ENCODE measurements around the gene KCNJ14. TPM values are rescaled to one million over a fixed set of nuclear protein-coding genes. Genes with fewer than 3 reads are reported as not detected.

Gene KCNJ14
- total and polyA plus RNA-seq, 8 donors, result 0.52 to 1.3 (median 1.1) TPM

DNA sequence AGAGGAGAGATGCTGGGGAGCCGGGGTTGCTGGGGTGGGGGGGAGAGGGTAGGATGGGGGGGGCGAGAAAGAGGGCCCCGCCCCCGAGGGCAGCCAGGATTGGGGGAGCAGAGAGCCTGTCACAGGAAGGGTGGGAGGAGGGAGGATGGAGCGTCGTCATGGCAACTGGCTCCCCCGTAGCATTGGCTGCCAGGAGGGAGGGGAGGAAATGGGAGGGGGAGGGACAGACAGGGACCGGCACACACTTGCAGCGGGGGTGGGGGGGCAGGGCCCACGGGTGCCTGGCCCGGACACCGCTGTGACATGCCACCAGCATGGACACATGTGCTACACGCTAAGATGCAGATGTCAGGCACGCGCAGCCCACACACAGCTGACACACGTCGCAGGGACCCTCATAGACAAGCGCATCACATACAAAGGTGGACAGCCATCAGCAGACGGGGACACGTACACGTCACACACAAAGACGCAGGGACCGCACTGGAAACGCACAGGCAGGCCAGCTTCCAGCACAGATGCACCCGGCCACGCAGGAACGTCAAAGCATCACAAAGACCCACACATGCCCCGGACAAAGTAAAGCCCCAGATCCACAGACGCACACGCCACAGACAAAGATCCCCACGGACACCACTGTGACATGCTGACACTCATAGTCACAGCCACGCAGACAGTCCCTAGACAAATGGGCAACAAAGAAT lies 56.6 kb downstream of the KCNJ14 start, which contains the start of gene LMTK3:
TSS of gene LMTK3 (minus strand) at position 36 of the 704 bp plus-strand sequence. CDS start 259 bp downstream, outside the sequence.
- TF ChIP-seq, protein P1, sequence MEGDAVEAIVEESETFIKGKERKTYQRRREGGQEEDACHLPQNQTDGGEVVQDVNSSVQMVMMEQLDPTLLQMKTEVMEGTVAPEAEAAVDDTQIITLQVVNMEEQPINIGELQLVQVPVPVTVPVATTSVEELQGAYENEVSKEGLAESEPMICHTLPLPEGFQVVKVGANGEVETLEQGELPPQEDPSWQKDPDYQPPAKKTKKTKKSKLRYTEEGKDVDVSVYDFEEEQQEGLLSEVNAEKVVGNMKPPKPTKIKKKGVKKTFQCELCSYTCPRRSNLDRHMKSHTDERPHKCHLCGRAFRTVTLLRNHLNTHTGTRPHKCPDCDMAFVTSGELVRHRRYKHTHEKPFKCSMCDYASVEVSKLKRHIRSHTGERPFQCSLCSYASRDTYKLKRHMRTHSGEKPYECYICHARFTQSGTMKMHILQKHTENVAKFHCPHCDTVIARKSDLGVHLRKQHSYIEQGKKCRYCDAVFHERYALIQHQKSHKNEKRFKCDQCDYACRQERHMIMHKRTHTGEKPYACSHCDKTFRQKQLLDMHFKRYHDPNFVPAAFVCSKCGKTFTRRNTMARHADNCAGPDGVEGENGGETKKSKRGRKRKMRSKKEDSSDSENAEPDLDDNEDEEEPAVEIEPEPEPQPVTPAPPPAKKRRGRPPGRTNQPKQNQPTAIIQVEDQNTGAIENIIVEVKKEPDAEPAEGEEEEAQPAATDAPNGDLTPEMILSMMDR (IDR thresholded peaks at IDR 0.05), result no peak
- no peaks in the 10 kb centered on the region for H3K9me3 ChIP-seq
- DNase-seq, result no peak
- ATAC-seq, result no peak
- H3K4me1 ChIP-seq, result peaks cover 0 to 23% of the 10 kb centered on the region in 2 donors
- no peak within 1 kb of the TSS for H3K4me3 ChIP-seq
- intact Hi-C loops (cut with DNase I), result no loop called here
- H3K36me3 ChIP-seq, result no peaks in the 10 kb centered on the region
- no peak within 1 kb of the TSS for H3K27ac ChIP-seq
- H3K27me3 ChIP-seq, result peaks cover 29 to 61% of the 10 kb centered on the region in 2 donors

DNA sequence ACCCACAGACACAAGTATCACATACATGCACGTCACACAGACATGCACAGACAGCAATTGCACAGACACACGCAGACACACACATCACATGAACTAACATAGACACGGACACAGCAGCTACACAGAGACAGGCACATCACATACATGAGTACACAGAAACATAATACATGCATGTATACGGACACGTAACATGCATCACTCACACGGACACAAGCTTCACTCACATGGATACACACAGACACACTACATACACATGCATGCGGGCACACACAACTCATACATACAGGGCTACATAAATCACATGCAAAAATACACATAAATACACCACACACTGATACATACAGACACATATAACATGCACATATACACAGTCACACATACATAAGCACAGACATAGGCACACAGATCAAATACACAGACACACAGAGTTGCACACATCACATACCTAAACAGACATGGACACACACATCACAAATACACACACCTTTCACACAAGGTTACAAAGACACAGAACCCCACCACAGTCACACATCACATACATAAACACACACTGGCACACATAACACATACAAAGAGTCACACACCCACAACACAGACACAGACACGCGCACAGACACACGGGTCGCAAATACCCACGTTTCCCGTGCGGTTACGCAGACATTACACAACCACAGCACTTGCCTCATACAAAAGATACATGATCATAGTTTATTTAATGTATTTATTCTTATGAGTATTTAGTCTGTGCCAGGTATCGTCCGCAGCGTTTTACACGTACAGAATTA lies 57.3 kb downstream of the KCNJ14 start:
- Histone ChIP-seq H3K27ac (no peak overlapping the region), H3K9me3 (no peaks in the 10 kb centered on the region), H3K27me3 (peaks cover 29 to 61% of the 10 kb centered on the region in 2 donors), H3K4me1 (peaks cover 0 to 23% of the 10 kb centered on the region in 2 donors), H3K36me3 (no peaks in the 10 kb centered on the region), H3K4me3 (peak overlapping the region in 1 of 2 donors; percentile 48)
- ATAC-seq (no peak), DNase-seq (no peak)
- TF ChIP-seq, protein P1 (IDR thresholded peaks at IDR 0.05), result no peak
- intact Hi-C loops (cut with DNase I), result no loop called here

DNA sequence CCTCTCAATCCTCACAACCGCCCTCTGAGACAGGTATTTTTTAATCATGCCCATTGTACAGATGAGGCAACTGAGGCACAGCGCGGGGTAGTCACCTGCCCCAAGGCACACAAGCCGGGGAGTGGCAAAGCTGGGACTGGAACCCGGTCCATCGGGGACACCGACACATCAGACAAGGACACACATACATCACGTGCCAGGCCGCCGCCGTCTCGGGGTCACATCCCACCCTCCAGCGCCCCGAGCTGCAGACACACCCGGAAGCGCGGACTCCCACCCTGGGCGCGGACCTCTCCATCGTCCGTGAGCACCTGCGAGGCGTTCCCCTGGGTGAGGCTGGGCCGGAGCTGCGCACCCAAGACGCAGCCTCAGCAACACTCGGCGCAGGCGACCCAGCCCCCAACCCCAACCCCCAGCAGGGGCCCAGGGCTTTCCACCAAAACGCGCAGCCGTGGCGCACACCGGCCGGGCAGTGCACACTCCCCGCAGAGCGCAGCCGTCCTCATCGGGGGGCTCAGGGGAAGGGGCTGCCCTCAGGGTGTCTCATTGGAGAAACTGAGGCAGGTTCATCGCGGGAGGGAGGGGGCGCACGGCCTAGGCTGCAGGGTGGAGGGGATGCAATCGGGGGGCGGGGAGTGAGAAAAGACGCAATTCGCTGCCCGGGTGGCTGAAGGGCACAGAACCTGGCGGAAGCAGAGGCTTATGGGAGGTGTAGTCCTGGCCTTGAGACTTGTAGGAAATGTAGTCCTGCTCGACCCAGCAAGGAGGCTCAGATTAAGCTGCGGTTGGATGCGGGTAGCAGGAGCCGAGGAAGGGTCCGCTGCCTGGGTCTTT lies 58.1 kb downstream of the KCNJ14 start:
- DNase-seq (peak in 3 of 4 donors; percentile 60 to 84 (median 74)), ATAC-seq (peak; percentile 93)
- Histone ChIP-seq H3K27me3 (peaks cover 29 to 58% of the 10 kb centered on the region in 2 donors), H3K9me3 (no peaks in the 10 kb centered on the region), H3K4me3 (peak overlapping the region; percentile 48 to 53), H3K4me1 (peaks cover 0 to 23% of the 10 kb centered on the region in 2 donors), H3K36me3 (no peaks in the 10 kb centered on the region), H3K27ac (no peak overlapping the region)
- TF ChIP-seq, protein P1 (IDR thresholded peaks at IDR 0.05), result no peak
- intact Hi-C loops (cut with DNase I), result no loop called here

DNA sequence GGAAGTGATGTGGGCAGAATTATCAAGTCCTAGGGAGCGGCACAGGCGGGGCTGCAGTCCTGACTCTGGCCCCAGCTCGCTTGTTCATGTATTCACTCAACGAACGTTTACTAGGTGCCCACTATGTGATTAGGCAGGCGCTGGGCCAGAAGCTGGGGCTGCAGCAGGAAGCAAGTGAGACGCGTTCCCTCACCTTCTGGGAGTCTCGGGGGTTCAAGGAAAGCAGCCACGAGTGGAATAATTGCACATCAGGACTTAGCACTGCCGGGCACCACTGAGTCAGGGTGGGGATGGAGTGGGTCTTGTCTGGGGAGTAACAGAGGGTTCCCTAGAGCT lies 58.7 kb downstream of the KCNJ14 start:
- Histone ChIP-seq H3K36me3 (no peaks in the 10 kb centered on the region), H3K27me3 (peaks cover 29 to 52% of the 10 kb centered on the region in 2 donors), H3K9me3 (no peaks in the 10 kb centered on the region), H3K4me1 (peaks cover 0 to 23% of the 10 kb centered on the region in 2 donors), H3K4me3 (peak overlapping the region in 1 of 2 donors; percentile 48), H3K27ac (no peak overlapping the region)
- ATAC-seq (no peak), DNase-seq (no peak)
- intact Hi-C loops (cut with DNase I), result no loop called here
- TF ChIP-seq, protein P1 (IDR thresholded peaks at IDR 0.05), result no peak

Data from left lung (tissue), 10 donors.